GM12878 (cell line): ENCODE results near the gene AIF1L.

Experiments used
- ETV6 ChIP-seq, 2 experiments: fragments of 450-650 bp in 1 of 2; IDR thresholded peaks in 1 of 2; conservative IDR thresholded peaks in 1 of 2; 2 replicates each; pipeline ENCODE4 v1.6.1; 2014; ENCODE audit warnings: antibody characterized with exemption in 1 of 2, borderline replicate concordance in 1 of 2, low read depth in 1 of 2, mild to moderate bottlenecking in 1 of 2, moderate library complexity in 1 of 2
- FOS ChIP-seq: IDR thresholded peaks from 3 replicates; pipeline ENCODE4 v1.6.1; 2011; ENCODE audit warnings: borderline replicate concordance; ENCODE audit not compliant: insufficient read length; ENCODE audit errors: extremely low read depth
- MXI1 ChIP-seq: fragments of 150-350 bp; IDR thresholded peaks from 2 replicates; pipeline ENCODE4 v1.6.1; 2011; ENCODE audit warnings: low read depth, mild to moderate bottlenecking, inconsistent platforms, low read length, improper control_type of control experiment
- NBN ChIP-seq: fragments of 450-650 bp; IDR thresholded peaks from 2 replicates; pipeline ENCODE4 v1.6.1; 2016
- POLR2A ChIP-seq: IDR thresholded peaks from 2 replicates; pipeline ENCODE4 v1.6.1; 2011; ENCODE audit warnings: low read depth, mild to moderate bottlenecking, low read length
- SUZ12 ChIP-seq: fragments of 200-600 bp; sonication (generic); IDR thresholded peaks from one replicate; pipeline ENCODE4 v1.6.1; 2018; ENCODE audit warnings: antibody characterized with exemption, mild to moderate bottlenecking; ENCODE audit not compliant: unreplicated experiment
- TCF12 ChIP-seq: IDR thresholded peaks from 2 replicates; pipeline ENCODE4 v1.6.1; 2011; ENCODE audit warnings: low read depth, mild to moderate bottlenecking, low read length
- ZNF207 ChIP-seq: fragments of 450-650 bp; IDR thresholded peaks from 2 replicates; pipeline ENCODE4 v1.6.1; 2014; ENCODE audit warnings: antibody characterized with exemption, mild to moderate bottlenecking, borderline replicate concordance
- TF ChIP-seq, protein P1 (sequence below), 3 experiments: IDR thresholded peaks in 2 of 3; conservative IDR thresholded peaks in 1 of 3; 2 replicates each; pipeline ENCODE4 v1.5.1; 2011; ENCODE audit warnings: low read depth in 3 of 3, low read length in 3 of 3, mild to moderate bottlenecking in 3 of 3, control low read depth in 2 of 3, moderate library complexity in 2 of 3, inconsistent platforms in 1 of 3, mixed read lengths in 1 of 3; ENCODE audit not compliant: control insufficient read depth in 2 of 3, insufficient read depth in 1 of 3; ENCODE audit errors: extremely low read depth in 1 of 3
- TF ChIP-seq, protein P2 (sequence below): IDR thresholded peaks from 2 replicates; pipeline ENCODE4 v1.6.1; 2011; ENCODE audit warnings: mild to moderate bottlenecking, low read depth, low read length, moderate library complexity; ENCODE audit not compliant: insufficient replicate concordance

DNA sequence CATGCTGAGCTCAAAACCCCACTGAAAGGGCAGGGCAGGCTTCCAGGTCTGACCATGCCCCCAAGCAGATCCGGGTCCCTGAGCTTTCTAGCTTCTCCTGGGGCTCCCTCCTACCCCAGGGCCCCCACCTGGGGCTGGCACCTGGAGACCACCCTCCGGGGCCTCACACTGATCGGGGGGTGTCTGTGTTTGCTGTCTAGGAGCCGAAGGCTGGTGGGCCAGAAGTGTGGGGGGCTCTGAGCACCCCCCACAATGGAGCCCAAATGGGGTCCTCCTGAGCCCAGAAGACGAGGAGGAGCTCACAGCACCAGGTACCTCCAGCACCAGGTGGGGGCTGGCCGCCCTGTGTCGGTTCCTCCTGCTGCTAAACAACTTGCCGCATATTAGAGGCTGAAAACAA, 47.5 kb upstream of the AIF1L start:
- TF ChIP-seq TCF12, result no peak
- TF ChIP-seq FOS, result no peak
- TF ChIP-seq ETV6 (conservative IDR thresholded peaks at IDR 0.05 in 1 of 2, IDR thresholded peaks at IDR 0.05 in 1 of 2; ENCODE audit: borderline replicate concordance in 1 of 2, low read depth in 1 of 2), result no peak
- TF ChIP-seq, protein P1, sequence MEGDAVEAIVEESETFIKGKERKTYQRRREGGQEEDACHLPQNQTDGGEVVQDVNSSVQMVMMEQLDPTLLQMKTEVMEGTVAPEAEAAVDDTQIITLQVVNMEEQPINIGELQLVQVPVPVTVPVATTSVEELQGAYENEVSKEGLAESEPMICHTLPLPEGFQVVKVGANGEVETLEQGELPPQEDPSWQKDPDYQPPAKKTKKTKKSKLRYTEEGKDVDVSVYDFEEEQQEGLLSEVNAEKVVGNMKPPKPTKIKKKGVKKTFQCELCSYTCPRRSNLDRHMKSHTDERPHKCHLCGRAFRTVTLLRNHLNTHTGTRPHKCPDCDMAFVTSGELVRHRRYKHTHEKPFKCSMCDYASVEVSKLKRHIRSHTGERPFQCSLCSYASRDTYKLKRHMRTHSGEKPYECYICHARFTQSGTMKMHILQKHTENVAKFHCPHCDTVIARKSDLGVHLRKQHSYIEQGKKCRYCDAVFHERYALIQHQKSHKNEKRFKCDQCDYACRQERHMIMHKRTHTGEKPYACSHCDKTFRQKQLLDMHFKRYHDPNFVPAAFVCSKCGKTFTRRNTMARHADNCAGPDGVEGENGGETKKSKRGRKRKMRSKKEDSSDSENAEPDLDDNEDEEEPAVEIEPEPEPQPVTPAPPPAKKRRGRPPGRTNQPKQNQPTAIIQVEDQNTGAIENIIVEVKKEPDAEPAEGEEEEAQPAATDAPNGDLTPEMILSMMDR (IDR thresholded peaks at IDR 0.05 in 2 of 3, conservative IDR thresholded peaks at IDR 0.05 in 1 of 3; ENCODE audit: control insufficient read depth in 2 of 3, extremely low read depth in 1 of 3, insufficient read depth in 1 of 3, low read depth in 3 of 3, low read length in 3 of 3), result no peak
- TF ChIP-seq ZNF207, result no peak
- TF ChIP-seq, protein P2, sequence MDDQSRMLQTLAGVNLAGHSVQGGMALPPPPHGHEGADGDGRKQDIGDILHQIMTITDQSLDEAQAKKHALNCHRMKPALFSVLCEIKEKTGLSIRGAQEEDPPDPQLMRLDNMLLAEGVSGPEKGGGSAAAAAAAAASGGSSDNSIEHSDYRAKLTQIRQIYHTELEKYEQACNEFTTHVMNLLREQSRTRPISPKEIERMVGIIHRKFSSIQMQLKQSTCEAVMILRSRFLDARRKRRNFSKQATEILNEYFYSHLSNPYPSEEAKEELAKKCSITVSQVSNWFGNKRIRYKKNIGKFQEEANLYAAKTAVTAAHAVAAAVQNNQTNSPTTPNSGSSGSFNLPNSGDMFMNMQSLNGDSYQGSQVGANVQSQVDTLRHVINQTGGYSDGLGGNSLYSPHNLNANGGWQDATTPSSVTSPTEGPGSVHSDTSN, result no peak
- TF ChIP-seq POLR2A, result no peak
- no peak for TF ChIP-seq NBN
- TF ChIP-seq MXI1, result no peak
- TF ChIP-seq SUZ12, result no peak
